CD8-positive, alpha-beta memory T cell (primary cell): ENCODE measurements around the gene GCK. TPM values are rescaled to one million over a fixed set of nuclear protein-coding genes. Genes with fewer than 3 reads are reported as not detected.

Source experiments
- CTCF ChIA-PET: fragments of 350-600 bp; sonication (Branson Sonifier 250); formaldehyde crosslinking; loops from one replicate; lab custom pipeline; 2021; ENCODE audit warnings: antibody characterized with exemption; lab: Charles Lee
- POLR2A ChIA-PET: fragments of 350-600 bp; sonication (Branson Sonifier 250); formaldehyde crosslinking; loops from one replicate; lab custom pipeline; 2021; ENCODE audit warnings: antibody characterized with exemption; lab: Charles Lee
- DNase-seq, 5 donors: peaks; one replicate each; pipeline versions ENCODE4 v3.0.0 to v3.0.0-alpha.2; 2020 to 2022; ENCODE audit warnings: mixed read lengths in 1 of 5
- H3K27ac ChIP-seq: one replicate; pipeline ENCODE4 v1.7.0; 2013; ENCODE audit warnings: low read depth, mild to moderate bottlenecking, low read length, moderate library complexity
- H3K27me3 ChIP-seq: 2 replicates; pipeline ENCODE4 v1.7.0; 2013; ENCODE audit warnings: low read length, mild to moderate bottlenecking; ENCODE audit not compliant: insufficient read depth, poor library complexity, severe bottlenecking
- H3K36me3 ChIP-seq: 2 replicates; pipeline ENCODE4 v1.7.0; 2013; ENCODE audit warnings: mild to moderate bottlenecking, low read length, moderate library complexity; ENCODE audit not compliant: insufficient read depth
- H3K4me1 ChIP-seq: 2 replicates; pipeline ENCODE4 v1.7.0; 2013; ENCODE audit warnings: mild to moderate bottlenecking, low read length, moderate library complexity; ENCODE audit not compliant: insufficient read depth
- H3K4me3 ChIP-seq: 2 replicates; pipeline ENCODE4 v1.7.0; 2013; ENCODE audit warnings: mild to moderate bottlenecking, low read length
- H3K9me3 ChIP-seq: 2 replicates; pipeline ENCODE4 v1.7.0; 2013; ENCODE audit warnings: mild to moderate bottlenecking, low read length
- H3K27ac Mint-ChIP-seq, 8 donors: one replicate each; pipeline ENCODE4 v1.8.0; 2020 to 2021; ENCODE audit warnings: mixed read lengths in 8 of 8, mild to moderate bottlenecking in 6 of 8, inconsistent platforms in 3 of 8, moderate library complexity in 3 of 8
- H3K27me3 Mint-ChIP-seq, 2 donors: one replicate each; pipeline ENCODE4 v1.8.0; 2020 to 2021; ENCODE audit warnings: mixed read lengths in 2 of 2, mild to moderate bottlenecking in 1 of 2, moderate library complexity in 1 of 2
- H3K36me3 Mint-ChIP-seq, 3 donors: one replicate each; pipeline ENCODE4 v1.8.0; 2020 to 2021; ENCODE audit warnings: mixed read lengths in 3 of 3, inconsistent platforms in 1 of 3, mild to moderate bottlenecking in 1 of 3
- H3K4me1 Mint-ChIP-seq, 3 donors: one replicate each; pipeline ENCODE4 v1.8.0; 2020 to 2021; ENCODE audit warnings: mixed read lengths in 3 of 3, inconsistent platforms in 1 of 3, mild to moderate bottlenecking in 1 of 3
- H3K4me3 Mint-ChIP-seq, 7 donors: one replicate each; pipeline ENCODE4 v1.8.0; 2020 to 2021; ENCODE audit warnings: mixed read lengths in 7 of 7, mild to moderate bottlenecking in 6 of 7, moderate library complexity in 4 of 7, inconsistent platforms in 2 of 7
- H3K9me3 Mint-ChIP-seq, 5 donors: one replicate each; pipeline ENCODE4 v1.8.0; 2020 to 2022; ENCODE audit warnings: mixed read lengths in 5 of 5, mild to moderate bottlenecking in 3 of 5, moderate library complexity in 2 of 5, inconsistent platforms in 1 of 5
- polyA plus RNA-seq: library from polyadenylated mRNA; unstranded; fragments of 300-500 nt; fragmentation: Illumina TruSeq; gene quantifications from one replicate; pipeline ENCODE4 v1.2.3, GENCODE V29; 2021
- total RNA-seq, 2 experiments: library from RNA; stranded (reverse); gene quantifications; one replicate each; pipeline ENCODE4 v1.2.3, GENCODE V29; 2021

Gene GCK
- total and polyA plus RNA-seq, 3 experiments from 2014 or later: 0.46 to 1.8 (median 1.0) TPM

DNA sequence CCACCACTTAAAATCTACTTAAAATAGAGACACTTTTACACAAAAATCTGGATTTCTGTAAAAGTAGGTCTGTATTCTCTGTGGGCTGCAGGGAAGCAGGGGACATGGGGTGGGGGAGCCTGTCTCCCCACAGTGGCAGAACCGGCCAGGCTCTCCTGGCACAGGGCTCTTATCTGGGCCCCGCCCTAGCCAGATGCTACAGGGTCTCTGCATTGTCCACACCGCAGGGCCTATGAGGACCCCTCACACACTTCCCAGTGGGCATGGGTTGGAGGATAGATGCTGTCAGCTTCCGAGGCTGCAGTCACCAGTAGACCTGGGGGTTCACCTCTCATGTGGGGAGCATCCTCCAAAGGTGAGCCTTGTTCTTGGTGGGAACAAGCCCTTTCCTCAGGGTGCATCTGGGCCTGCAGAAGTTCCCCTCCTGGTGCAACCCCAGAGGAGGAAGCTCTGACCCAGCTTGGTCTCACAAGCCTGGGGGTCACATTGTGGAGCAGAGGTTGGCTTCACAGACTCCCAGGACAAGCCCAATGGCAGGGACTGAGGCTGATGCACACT lies 32.7 kb downstream of the GCK start:
- Histone ChIP-seq H3K4me3 (no peak overlapping the region), H3K27ac (no peak overlapping the region), H3K4me1 (no peaks in the 10 kb centered on the region), H3K9me3 (no peaks in the 10 kb centered on the region), H3K27me3 (no peaks in the 10 kb centered on the region), H3K36me3 (no peaks in the 10 kb centered on the region)
- peaks cover 0 to 4% (median 0%) of the 10 kb centered on the region in 3 donors for H3K36me3 Mint-ChIP-seq
- H3K4me1 Mint-ChIP-seq: no peaks in the 10 kb centered on the region
- no peak for DNase-seq
- POLR2A ChIA-PET: no interaction called here
- peaks cover 3 to 4% of the 10 kb centered on the region in 2 donors for H3K27me3 Mint-ChIP-seq
- H3K9me3 Mint-ChIP-seq: no peaks in the 10 kb centered on the region
- H3K4me3 Mint-ChIP-seq: no peak overlapping the region
- no peak overlapping the region for H3K27ac Mint-ChIP-seq
- CTCF ChIA-PET: no interaction called here

DNA sequence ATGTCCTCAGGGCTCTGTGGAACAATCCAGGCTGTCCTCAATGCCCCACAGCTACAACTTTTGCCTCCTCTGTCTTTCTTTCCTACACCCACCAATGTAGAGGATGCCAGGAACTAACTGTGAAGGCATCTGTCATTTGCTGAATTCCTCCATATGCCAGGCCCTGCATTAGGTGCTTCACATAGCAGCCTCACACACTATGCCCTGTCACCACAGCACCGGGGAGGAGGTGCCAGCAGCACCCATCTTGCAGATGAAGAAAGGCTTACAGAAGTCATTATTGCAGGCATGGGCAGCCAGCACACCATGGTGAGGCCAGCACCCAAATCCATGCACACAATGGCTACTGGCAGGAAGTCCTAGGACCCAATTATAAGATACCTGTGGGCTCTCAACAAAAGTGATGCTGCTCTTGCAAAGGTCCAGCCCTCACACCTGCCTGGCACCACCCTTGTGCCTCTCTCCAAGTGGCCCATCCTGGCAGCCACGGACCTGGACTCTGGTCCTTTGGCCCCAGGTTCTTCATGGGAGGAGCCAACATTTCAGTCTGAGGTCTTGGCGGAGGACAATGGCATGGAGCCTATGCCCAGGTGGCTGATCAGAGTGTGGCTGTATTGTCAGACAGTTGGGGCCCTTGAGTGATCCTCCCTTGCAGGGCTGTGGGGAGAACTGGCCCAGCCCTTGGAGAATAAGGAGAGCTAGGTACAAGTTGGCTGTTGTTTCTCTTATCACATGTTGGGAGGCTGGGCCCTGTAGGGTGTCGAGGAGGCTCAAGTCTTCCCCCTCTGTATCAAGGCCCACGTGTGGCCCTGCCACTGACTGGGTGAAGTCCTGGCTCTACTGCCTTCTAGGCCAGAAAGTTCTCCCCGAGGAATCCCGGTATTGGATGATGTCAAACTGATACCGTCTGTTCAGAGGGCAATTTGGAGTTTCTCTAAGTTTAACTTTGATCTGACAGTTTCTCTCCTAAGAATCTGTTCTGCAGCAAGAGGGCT lies 33.8 kb downstream of the GCK start:
- no peaks in the 10 kb centered on the region for H3K4me1 Mint-ChIP-seq

DNA sequence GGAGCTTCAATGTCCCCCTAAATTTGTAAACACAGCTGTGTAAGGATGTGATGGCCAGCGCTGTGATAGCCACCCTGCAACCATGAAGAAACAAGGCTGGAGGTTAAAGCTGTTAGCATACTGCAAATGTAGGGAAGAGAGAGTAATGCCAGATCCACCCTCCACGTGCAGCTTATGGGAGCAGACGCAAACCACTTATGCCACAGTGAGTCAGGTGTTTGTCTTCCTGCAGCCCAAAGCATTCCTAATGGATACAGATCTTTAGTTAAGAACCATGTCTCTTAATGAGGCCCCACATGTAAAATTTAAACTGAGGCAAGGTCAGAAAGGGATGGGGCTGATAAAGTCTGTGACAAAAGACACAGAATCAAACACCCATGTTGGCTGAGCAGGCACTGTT lies 34.5 kb downstream of the GCK start:
- no peaks in the 10 kb centered on the region for H3K4me1 ChIP-seq
- no peaks in the 10 kb centered on the region for H3K36me3 ChIP-seq
- Mint-ChIP-seq H3K4me3 (no peak overlapping the region), H3K9me3 (no peaks in the 10 kb centered on the region), H3K36me3 (peaks cover 0 to 4% (median 0%) of the 10 kb centered on the region in 3 donors), H3K27me3 (peaks cover 3 to 4% of the 10 kb centered on the region in 2 donors), H3K4me1 (no peaks in the 10 kb centered on the region), H3K27ac (no peak overlapping the region)
- no peak for DNase-seq
- POLR2A ChIA-PET: no interaction called here
- no peak overlapping the region for H3K4me3 ChIP-seq
- CTCF ChIA-PET: interaction anchor here (1.1 kb wide), 1 partner anchor 12 kb away, joined by 3 read pairs; no protein-coding TSS in a partner anchor
- H3K9me3 ChIP-seq: no peaks in the 10 kb centered on the region
- no peak overlapping the region for H3K27ac ChIP-seq
- H3K27me3 ChIP-seq: no peaks in the 10 kb centered on the region

More for the DNA sequence above, 33.8 kb downstream of the GCK start:
- ChIA-PET POLR2A (interaction anchor here (0.5 kb wide), 1 partner anchor 372 kb away, joined by 5 read pairs; no protein-coding TSS in a partner anchor), CTCF (interaction anchor here (1.1 kb wide), 1 partner anchor 11 kb away, joined by 3 read pairs; no protein-coding TSS in a partner anchor)
- H3K9me3 ChIP-seq: no peaks in the 10 kb centered on the region
- Mint-ChIP-seq H3K27ac (no peak overlapping the region), H3K4me3 (no peak overlapping the region), H3K9me3 (no peaks in the 10 kb centered on the region), H3K27me3 (peaks cover 3 to 4% of the 10 kb centered on the region in 2 donors), H3K36me3 (peaks cover 0 to 4% (median 0%) of the 10 kb centered on the region in 3 donors)
- no peaks in the 10 kb centered on the region for H3K27me3 ChIP-seq
- no peak overlapping the region for H3K27ac ChIP-seq
- H3K4me3 ChIP-seq: no peak overlapping the region
- no peaks in the 10 kb centered on the region for H3K4me1 ChIP-seq
- DNase-seq: no peak
- no peaks in the 10 kb centered on the region for H3K36me3 ChIP-seq

- CTCF ChIA-PET: interaction anchor here (1.1 kb wide), 2 partner anchors 11 to 12 kb away, joined by 3 read pairs; no protein-coding TSS in a partner anchor
- no peaks in the 10 kb centered on the region for H3K36me3 ChIP-seq
- no peak for DNase-seq
- Mint-ChIP-seq H3K9me3 (no peaks in the 10 kb centered on the region), H3K36me3 (peaks cover 0 to 4% (median 0%) of the 10 kb centered on the region in 3 donors), H3K27ac (no peak overlapping the region), H3K4me1 (no peaks in the 10 kb centered on the region), H3K4me3 (no peak overlapping the region), H3K27me3 (peaks cover 3 to 4% of the 10 kb centered on the region in 2 donors)
- no peaks in the 10 kb centered on the region for H3K9me3 ChIP-seq
- no peaks in the 10 kb centered on the region for H3K27me3 ChIP-seq
- no peaks in the 10 kb centered on the region for H3K4me1 ChIP-seq
- no peak overlapping the region for H3K4me3 ChIP-seq
- POLR2A ChIA-PET: no interaction called here
- no peak overlapping the region for H3K27ac ChIP-seq
These were observed 35.3 kb downstream of the GCK start for GRCh38 chr7:44153948-44154335.

DNA sequence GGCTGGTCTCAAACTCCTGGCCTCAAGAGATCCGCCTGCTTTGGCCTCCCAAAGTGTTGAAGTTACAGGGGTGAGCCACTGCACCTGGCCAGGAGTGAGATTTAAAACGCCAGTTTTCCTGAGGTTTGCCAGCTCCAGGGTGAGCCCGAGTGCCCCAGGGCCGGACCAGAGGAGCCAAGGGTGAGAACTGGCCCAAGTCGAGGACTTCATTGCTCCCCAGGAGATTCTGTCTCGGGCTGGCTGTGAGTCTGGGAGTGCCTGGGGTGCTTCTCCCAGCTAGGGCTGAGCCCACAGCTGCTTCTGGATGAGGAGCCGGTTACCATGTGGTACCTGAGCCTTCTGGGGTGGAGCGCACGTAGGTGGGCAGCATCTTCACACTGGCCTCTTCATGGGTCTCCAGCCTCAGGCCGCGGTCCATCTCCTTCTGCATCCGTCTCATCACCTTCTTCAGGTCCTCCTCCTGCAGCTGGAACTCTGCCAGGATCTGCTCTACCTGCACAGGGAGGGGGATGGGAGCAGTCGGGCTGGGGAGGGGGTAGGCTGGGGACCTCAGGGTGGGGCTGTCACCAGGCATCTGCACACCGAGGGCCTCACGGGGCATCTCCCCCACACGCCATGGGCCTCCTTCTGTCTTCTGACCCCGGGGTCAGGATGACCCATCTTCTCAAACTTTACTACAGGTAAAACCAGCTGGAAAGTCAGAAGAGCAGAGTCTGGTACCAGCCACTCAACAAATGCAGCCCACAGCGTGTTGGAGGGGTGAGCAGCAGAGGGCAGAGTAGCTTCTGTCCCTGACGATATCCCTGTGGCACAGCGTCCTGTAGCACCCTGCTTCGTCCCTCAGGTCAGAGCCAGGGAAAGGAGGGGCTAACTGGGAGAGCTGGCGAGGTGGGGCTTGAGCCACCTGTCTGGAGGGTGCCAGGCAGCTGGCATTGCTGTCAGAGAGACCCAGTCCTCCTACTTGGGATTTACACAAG lies 36.0 kb downstream of the GCK start:
- peaks cover 0 to 4% (median 0%) of the 10 kb centered on the region in 3 donors for H3K36me3 Mint-ChIP-seq
- H3K9me3 Mint-ChIP-seq: no peaks in the 10 kb centered on the region
- CTCF ChIA-PET: interaction anchor here (1.1 kb wide), 1 partner anchor 11 kb away, joined by 3 read pairs; no protein-coding TSS in a partner anchor
- no peaks in the 10 kb centered on the region for H3K4me1 Mint-ChIP-seq
- H3K27ac Mint-ChIP-seq: no peak overlapping the region
- DNase-seq: no peak
- H3K27me3 Mint-ChIP-seq: peaks cover 3 to 4% of the 10 kb centered on the region in 2 donors
- Histone ChIP-seq H3K27ac (no peak overlapping the region), H3K4me1 (no peaks in the 10 kb centered on the region), H3K4me3 (no peak overlapping the region), H3K9me3 (no peaks in the 10 kb centered on the region), H3K27me3 (no peaks in the 10 kb centered on the region), H3K36me3 (no peaks in the 10 kb centered on the region)
- H3K4me3 Mint-ChIP-seq: no peak overlapping the region
- POLR2A ChIA-PET: interaction anchor here (0.7 kb wide), 1 partner anchor 73 kb away, joined by 6 read pairs; no protein-coding TSS in a partner anchor

GRCh38 chr7:44151956-44152355 lies 37.3 kb downstream of the GCK start:
- Histone ChIP-seq H3K4me1 (no peaks in the 10 kb centered on the region), H3K4me3 (no peak overlapping the region), H3K27ac (no peak overlapping the region), H3K9me3 (no peaks in the 10 kb centered on the region), H3K36me3 (no peaks in the 10 kb centered on the region), H3K27me3 (no peaks in the 10 kb centered on the region)
- CTCF ChIA-PET: no interaction called here
- H3K9me3 Mint-ChIP-seq: no peaks in the 10 kb centered on the region
- no peak overlapping the region for H3K4me3 Mint-ChIP-seq
- H3K4me1 Mint-ChIP-seq: peaks cover 0 to under 1% (median 0%) of the 10 kb centered on the region in 3 donors
- POLR2A ChIA-PET: no interaction called here
- H3K27ac Mint-ChIP-seq: no peak overlapping the region
- peaks cover 0 to 6% of the 10 kb centered on the region in 2 donors for H3K27me3 Mint-ChIP-seq
- H3K36me3 Mint-ChIP-seq: no peaks in the 10 kb centered on the region
- DNase-seq: no peak
